K562 (cell line): Measurements from ENCODE around the gene CS. TPM values are rescaled to one million over a fixed set of nuclear protein-coding genes. Genes with fewer than 3 reads are reported as not detected.

Experiments used
- AFF4 ChIP-seq: sonication (generic); formaldehyde crosslinking; IDR thresholded peaks from 2 replicates; pipeline ENCODE4 v1.8.0; 2023; ENCODE audit warnings: mild to moderate bottlenecking, missing genetic modification reagents
- CBFA2T3 ChIP-seq: fragments of 450-650 bp; IDR thresholded peaks from 2 replicates; pipeline ENCODE4 v1.6.1; 2017
- CHD2 ChIP-seq: IDR thresholded peaks from 2 replicates; pipeline ENCODE4 v1.6.1; 2011; ENCODE audit warnings: low read depth, low read length
- ELK1 ChIP-seq: sonication (generic); formaldehyde crosslinking; IDR thresholded peaks from 2 replicates; pipeline ENCODE4 v1.8.1; 2022; ENCODE audit warnings: missing genetic modification reagents
- HMGN3 ChIP-seq: IDR thresholded peaks from 2 replicates; pipeline ENCODE4 v1.6.1; 2011; ENCODE audit warnings: borderline replicate concordance, low read depth, mild to moderate bottlenecking, mixed read lengths, low read length; ENCODE audit not compliant: insufficient read length; ENCODE audit errors: extremely low read depth
- HNRNPLL ChIP-seq: fragments of 200-400 bp; formaldehyde crosslinking; IDR thresholded peaks from 2 replicates; pipeline ENCODE4 v1.6.1; 2017; ENCODE audit warnings: low read length, low read depth, mild to moderate bottlenecking; ENCODE audit not compliant: poor library complexity, severe bottlenecking
- PCBP2 ChIP-seq: fragments of 200-400 bp; formaldehyde crosslinking; IDR thresholded peaks from 2 replicates; pipeline ENCODE4 v1.6.1; 2018; ENCODE audit warnings: low read length, low read depth, mild to moderate bottlenecking, moderate library complexity; ENCODE audit not compliant: poor library complexity, severe bottlenecking
- SMAD2 ChIP-seq: fragments of 150-350 bp; IDR thresholded peaks from 2 replicates; pipeline ENCODE4 v1.6.1; 2014; ENCODE audit warnings: low read depth, mild to moderate bottlenecking, low read length
- SMC3 ChIP-seq: conservative IDR thresholded peaks from 2 replicates; pipeline ENCODE4 v1.6.1; 2011; ENCODE audit warnings: low read depth, low read length, improper control_type of control experiment; ENCODE audit not compliant: insufficient read depth
- SNRNP70 ChIP-seq: fragments of 200-400 bp; formaldehyde crosslinking; optimal IDR thresholded peaks from 2 replicates; pipeline ENCODE3; 2017; ENCODE audit warnings: low read depth, low read length
- TGIF2 ChIP-seq: sonication (generic); formaldehyde crosslinking; IDR thresholded peaks from 2 replicates; pipeline ENCODE4 v1.8.1; 2022; ENCODE audit warnings: mild to moderate bottlenecking, missing genetic modification reagents, moderate library complexity
- ZBTB17 ChIP-seq: fragments of 450-650 bp; formaldehyde crosslinking; IDR thresholded peaks from 2 replicates; pipeline ENCODE4 v1.4.0; 2020; ENCODE audit warnings: mild to moderate bottlenecking
- ZBTB7A ChIP-seq: IDR thresholded peaks from 2 replicates; pipeline ENCODE4 v1.6.1; 2011; ENCODE audit warnings: low read depth, mild to moderate bottlenecking, low read length, moderate library complexity, borderline replicate concordance; ENCODE audit not compliant: control insufficient read depth
- ZNF146 ChIP-seq: IDR thresholded peaks from one replicate; pipeline ENCODE4 v1.6.1; 2018; ENCODE audit warnings: missing compliant biosample characterization; ENCODE audit not compliant: unreplicated experiment
- ZNF277 ChIP-seq: fragments of 250-450 bp; sonication (Bioruptor Pico); IDR thresholded peaks from 2 replicates; pipeline ENCODE4 v1.8.0; 2022; ENCODE audit warnings: inconsistent platforms, mild to moderate bottlenecking, moderate library complexity, borderline replicate concordance
- ZNF395 ChIP-seq: fragments of 200-800 bp; sonication (Bioruptor generic); IDR thresholded peaks from 2 replicates; pipeline ENCODE4 v1.6.1; 2017; ENCODE audit warnings: missing genetic modification characterization, missing compliant biosample characterization
- ZNF449 ChIP-seq: fragments of 250-450 bp; sonication (Bioruptor Pico); IDR thresholded peaks from 2 replicates; pipeline ENCODE4 v1.8.0; 2022; ENCODE audit warnings: moderate library complexity, mild to moderate bottlenecking, inconsistent platforms
- polyA plus RNA-seq, 8 experiments: library from polyadenylated mRNA; depleted of rRNA in 4 of 8; stranded (reverse) in 5 of 8; unstranded in 3 of 8; fragments of >200 nt; fragmentation: Nextera tagmentation in 2 of 8; fragmentation: Illumina TruSeq in 1 of 8; extraction: Ambion mirVana in 2 of 8; extraction: Trizol in 1 of 8; gene quantifications; 2 replicates each; pipeline versions ENCODE4 v1.2.1 to v1.2.3, GENCODE V29; 2011 to 2014; ENCODE audit warnings: inconsistent platforms in 1 of 8, missing spikeins in 1 of 8
- total RNA-seq, 7 experiments: library from RNA; depleted of rRNA in 6 of 7; stranded (reverse); fragments of >200 nt in 6 of 7; fragmentation: Illumina TruSeq in 2 of 7; extraction: Trizol in 2 of 7; gene quantifications; 2 replicates each; pipeline versions ENCODE4 v1.2.1 to v1.2.3, GENCODE V29; 2011 to 2021; ENCODE audit warnings: low replicate concordance in 1 of 7

Gene CS
- total and polyA plus RNA-seq, 9 of the 15 experiments (the other 6 are each of a cell fraction or from before 2014, with no cell fraction given): 99.9 to 390 (median 149) TPM

- TF ChIP-seq TGIF2 (CRISPR knock-in tag) (no peak), AFF4 (CRISPR knock-in tag) (peak; percentile 21; the same call in 1 of the 2 replicates), ZNF146 (CRISPR knock-in tag) (no peak), ZNF395 (peak; percentile 77), CBFA2T3 (no peak), PCBP2 (no peak), ZNF449 (0 out of 2 replicates have a peak, but pooled peaks have one; percentile 26), SMC3 (no peak), HMGN3 (peak; percentile 33), SNRNP70 (no peak), HNRNPLL (peak; percentile 85), ELK1 (no peak), CHD2 (peak; percentile 77), SMAD2 (no peak), ZBTB17 (CRISPR knock-in tag) (peak; percentile 31; the same call in 1 of the 2 replicates), ZNF277 (no peak), ZBTB7A (peak; percentile 91)
Observed at GRCh38 chr12:56333679-56334489, 33.8 kb upstream of the CS start, which contains the start of gene PAN2 (continued).
